ENCODE results near the gene ATP7B.

DNA sequence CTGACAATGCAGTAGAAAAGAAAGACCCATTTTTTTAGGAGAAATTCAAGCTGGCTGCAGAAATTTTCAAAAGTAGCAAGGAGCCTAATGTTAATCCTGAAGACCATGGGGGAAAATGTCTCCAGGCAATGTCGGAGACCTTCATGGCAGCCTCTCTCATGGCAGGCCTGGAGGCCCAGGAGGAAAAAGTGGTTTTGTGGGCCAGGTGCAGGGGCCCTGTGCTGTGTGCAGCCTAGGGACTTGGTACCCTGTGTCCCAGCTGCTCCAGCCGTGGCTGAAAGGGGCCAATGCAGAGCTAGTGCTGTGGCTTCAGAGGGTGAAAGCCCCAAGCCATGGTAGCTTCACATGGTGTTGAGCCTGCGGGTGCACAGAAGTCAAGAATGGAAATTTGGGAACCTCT is 5.0 kb upstream of the ATP7B start:
- TF ChIP-seq, protein P1, sequence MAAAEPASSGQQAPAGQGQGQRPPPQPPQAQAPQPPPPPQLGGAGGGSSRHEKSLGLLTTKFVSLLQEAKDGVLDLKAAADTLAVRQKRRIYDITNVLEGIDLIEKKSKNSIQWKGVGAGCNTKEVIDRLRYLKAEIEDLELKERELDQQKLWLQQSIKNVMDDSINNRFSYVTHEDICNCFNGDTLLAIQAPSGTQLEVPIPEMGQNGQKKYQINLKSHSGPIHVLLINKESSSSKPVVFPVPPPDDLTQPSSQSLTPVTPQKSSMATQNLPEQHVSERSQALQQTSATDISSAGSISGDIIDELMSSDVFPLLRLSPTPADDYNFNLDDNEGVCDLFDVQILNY (CRISPR knock-in tag; IDR thresholded peaks at IDR 0.05), result no peak
- TF ChIP-seq SMAD4 (CRISPR knock-in tag; IDR thresholded peaks at IDR 0.05), result no peak
- no peak for TF ChIP-seq NR3C1 (CRISPR knock-in tag; conservative IDR thresholded peaks at IDR 0.05; ENCODE audit: low read depth)
- TF ChIP-seq, protein P2, sequence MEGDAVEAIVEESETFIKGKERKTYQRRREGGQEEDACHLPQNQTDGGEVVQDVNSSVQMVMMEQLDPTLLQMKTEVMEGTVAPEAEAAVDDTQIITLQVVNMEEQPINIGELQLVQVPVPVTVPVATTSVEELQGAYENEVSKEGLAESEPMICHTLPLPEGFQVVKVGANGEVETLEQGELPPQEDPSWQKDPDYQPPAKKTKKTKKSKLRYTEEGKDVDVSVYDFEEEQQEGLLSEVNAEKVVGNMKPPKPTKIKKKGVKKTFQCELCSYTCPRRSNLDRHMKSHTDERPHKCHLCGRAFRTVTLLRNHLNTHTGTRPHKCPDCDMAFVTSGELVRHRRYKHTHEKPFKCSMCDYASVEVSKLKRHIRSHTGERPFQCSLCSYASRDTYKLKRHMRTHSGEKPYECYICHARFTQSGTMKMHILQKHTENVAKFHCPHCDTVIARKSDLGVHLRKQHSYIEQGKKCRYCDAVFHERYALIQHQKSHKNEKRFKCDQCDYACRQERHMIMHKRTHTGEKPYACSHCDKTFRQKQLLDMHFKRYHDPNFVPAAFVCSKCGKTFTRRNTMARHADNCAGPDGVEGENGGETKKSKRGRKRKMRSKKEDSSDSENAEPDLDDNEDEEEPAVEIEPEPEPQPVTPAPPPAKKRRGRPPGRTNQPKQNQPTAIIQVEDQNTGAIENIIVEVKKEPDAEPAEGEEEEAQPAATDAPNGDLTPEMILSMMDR (IDR thresholded peaks at IDR 0.05), result no peak
- no peak for TF ChIP-seq ZNF138 (CRISPR knock-in tag; conservative IDR thresholded peaks at IDR 0.05)
- TF ChIP-seq, protein P3, sequence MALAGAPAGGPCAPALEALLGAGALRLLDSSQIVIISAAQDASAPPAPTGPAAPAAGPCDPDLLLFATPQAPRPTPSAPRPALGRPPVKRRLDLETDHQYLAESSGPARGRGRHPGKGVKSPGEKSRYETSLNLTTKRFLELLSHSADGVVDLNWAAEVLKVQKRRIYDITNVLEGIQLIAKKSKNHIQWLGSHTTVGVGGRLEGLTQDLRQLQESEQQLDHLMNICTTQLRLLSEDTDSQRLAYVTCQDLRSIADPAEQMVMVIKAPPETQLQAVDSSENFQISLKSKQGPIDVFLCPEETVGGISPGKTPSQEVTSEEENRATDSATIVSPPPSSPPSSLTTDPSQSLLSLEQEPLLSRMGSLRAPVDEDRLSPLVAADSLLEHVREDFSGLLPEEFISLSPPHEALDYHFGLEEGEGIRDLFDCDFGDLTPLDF (CRISPR knock-in tag; IDR thresholded peaks at IDR 0.05), result no peak
- TF ChIP-seq KAT7 (CRISPR knock-in tag; IDR thresholded peaks at IDR 0.05; ENCODE audit: borderline replicate concordance), result no peak
- TF ChIP-seq, protein P4, sequence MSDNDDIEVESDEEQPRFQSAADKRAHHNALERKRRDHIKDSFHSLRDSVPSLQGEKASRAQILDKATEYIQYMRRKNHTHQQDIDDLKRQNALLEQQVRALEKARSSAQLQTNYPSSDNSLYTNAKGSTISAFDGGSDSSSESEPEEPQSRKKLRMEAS (CRISPR knock-in tag; IDR thresholded peaks at IDR 0.05), result no peak
- TF ChIP-seq, protein P5, sequence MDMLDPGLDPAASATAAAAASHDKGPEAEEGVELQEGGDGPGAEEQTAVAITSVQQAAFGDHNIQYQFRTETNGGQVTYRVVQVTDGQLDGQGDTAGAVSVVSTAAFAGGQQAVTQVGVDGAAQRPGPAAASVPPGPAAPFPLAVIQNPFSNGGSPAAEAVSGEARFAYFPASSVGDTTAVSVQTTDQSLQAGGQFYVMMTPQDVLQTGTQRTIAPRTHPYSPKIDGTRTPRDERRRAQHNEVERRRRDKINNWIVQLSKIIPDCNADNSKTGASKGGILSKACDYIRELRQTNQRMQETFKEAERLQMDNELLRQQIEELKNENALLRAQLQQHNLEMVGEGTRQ (CRISPR knock-in tag; IDR thresholded peaks at IDR 0.05), result no peak
- TF ChIP-seq GABPB1 (CRISPR knock-in tag; IDR thresholded peaks at IDR 0.05), result no peak
- no peak for TF ChIP-seq JUN (CRISPR knock-in tag; IDR thresholded peaks at IDR 0.05)
